GM23338 (cell line): Measurements from ENCODE around the gene ITPR3. TPM values are rescaled to one million over a fixed set of nuclear protein-coding genes. Genes with fewer than 3 reads are reported as not detected.

Experiments
- ATAC-seq: fragments of 200-7000 bp; cut with Tn5 transposase; 3 replicates; pipeline ENCODE4 v1.9.1; 2020
- DNase-seq: peaks from one replicate; pipeline ENCODE4 v3.0.0-alpha.2; 2015; ENCODE audit warnings: low spot score
- H2AFZ ChIP-seq: fragments of 200-600 bp; sonication (generic); 2 replicates; pipeline ENCODE4 v1.8.0; 2016; ENCODE audit warnings: antibody characterized with exemption, mild to moderate bottlenecking, moderate library complexity
- H3F3A ChIP-seq: fragments of 200-600 bp; sonication (generic); replicated peaks from 2 replicates; pipeline ENCODE4 v1.8.0; 2017; ENCODE audit warnings: antibody characterized with exemption, mixed run types, low read depth
- H3K27ac ChIP-seq: fragments of 200-600 bp; sonication (generic); 2 replicates; pipeline ENCODE4 v1.6.1; 2016; ENCODE audit warnings: low read depth
- H3K27me3 ChIP-seq: fragments of 200-600 bp; sonication (generic); 2 replicates; pipeline ENCODE4 v1.8.0; 2016; ENCODE audit warnings: mild to moderate bottlenecking, mixed run types, moderate library complexity; ENCODE audit not compliant: insufficient read depth
- H3K36me3 ChIP-seq: fragments of 200-600 bp; sonication (generic); 2 replicates; pipeline ENCODE4 v1.8.0; 2016; ENCODE audit warnings: mild to moderate bottlenecking; ENCODE audit not compliant: insufficient read depth
- H3K4me1 ChIP-seq: fragments of 200-600 bp; sonication (generic); 2 replicates; pipeline ENCODE4 v1.8.0; 2016; ENCODE audit warnings: mild to moderate bottlenecking, moderate library complexity; ENCODE audit not compliant: insufficient read depth
- H3K4me2 ChIP-seq: fragments of 200-600 bp; sonication (generic); 2 replicates; pipeline ENCODE4 v1.7.1; 2017; ENCODE audit warnings: mixed run types
- H3K4me3 ChIP-seq: fragments of 200-600 bp; sonication (generic); 2 replicates; pipeline ENCODE4 v1.6.1; 2016; ENCODE audit warnings: mixed run types
- H3K79me2 ChIP-seq: fragments of 200-600 bp; sonication (generic); replicated peaks from 2 replicates; pipeline ENCODE4 v1.8.0; 2017; ENCODE audit warnings: mild to moderate bottlenecking; ENCODE audit not compliant: insufficient read depth
- H3K9me2 ChIP-seq: fragments of 200-600 bp; sonication (generic); 2 replicates; pipeline ENCODE4 v1.8.0; 2017; ENCODE audit not compliant: insufficient read depth
- H4K20me1 ChIP-seq: fragments of 200-600 bp; sonication (generic); replicated peaks from 2 replicates; pipeline ENCODE4 v1.8.0; 2017; ENCODE audit warnings: mild to moderate bottlenecking; ENCODE audit not compliant: insufficient read depth
- H3K27ac Mint-ChIP-seq: 2 replicates; pipeline ENCODE4 v1.8.0; 2020; ENCODE audit warnings: inconsistent platforms, mild to moderate bottlenecking, moderate library complexity, mixed read lengths
- H3K27me3 Mint-ChIP-seq: 3 replicates; pipeline ENCODE4 v1.8.0; 2022; ENCODE audit warnings: low read depth, mild to moderate bottlenecking, moderate library complexity, mixed read lengths, inconsistent platforms; ENCODE audit not compliant: insufficient read depth, poor library complexity
- H3K36me3 Mint-ChIP-seq: 3 replicates; pipeline ENCODE4 v1.8.0; 2021; ENCODE audit warnings: low read depth, mild to moderate bottlenecking, inconsistent platforms, moderate library complexity, mixed read lengths
- H3K4me1 Mint-ChIP-seq: 3 replicates; pipeline ENCODE4 v1.8.0; 2020; ENCODE audit warnings: mild to moderate bottlenecking, inconsistent platforms, mixed read lengths
- H3K4me3 Mint-ChIP-seq: 3 replicates; pipeline ENCODE4 v1.8.0; 2021; ENCODE audit warnings: moderate library complexity, mild to moderate bottlenecking, inconsistent platforms, mixed read lengths
- H3K9me3 Mint-ChIP-seq: 3 replicates; pipeline ENCODE4 v1.8.0; 2020; ENCODE audit warnings: moderate library complexity, mild to moderate bottlenecking, inconsistent platforms, mixed read lengths
- CREB1 ChIP-seq: fragments of 250-450 bp; sonication (Bioruptor Pico); IDR thresholded peaks from 2 replicates; pipeline ENCODE4 v1.5.0; 2020; ENCODE audit warnings: low read depth, mild to moderate bottlenecking, moderate library complexity
- EZH2phosphoT487 ChIP-seq: fragments of 200-600 bp; sonication (generic); IDR thresholded peaks from one replicate; pipeline ENCODE4 v1.8.1; 2018; ENCODE audit warnings: antibody characterized with exemption; ENCODE audit not compliant: unreplicated experiment
- NANOG ChIP-seq: IDR thresholded peaks from 2 replicates; pipeline ENCODE4 v1.6.1; 2016; ENCODE audit warnings: antibody characterized with exemption, borderline replicate concordance
- STAT1 ChIP-seq: IDR thresholded peaks from one replicate; pipeline ENCODE4 v1.6.1; 2016; ENCODE audit warnings: antibody characterized with exemption; ENCODE audit not compliant: unreplicated experiment
- ZNF114 ChIP-seq: fragments of 250-450 bp; sonication (Bioruptor Pico); IDR thresholded peaks from 2 replicates; pipeline ENCODE4 v1.5.0; 2020; ENCODE audit warnings: mild to moderate bottlenecking, moderate library complexity
- ZNF331 ChIP-seq: fragments of 250-450 bp; sonication (Bioruptor Pico); IDR thresholded peaks from 2 replicates; pipeline ENCODE4 v1.5.0; 2020; ENCODE audit warnings: low read depth, mild to moderate bottlenecking, moderate library complexity
- polyA plus RNA-seq: library from polyadenylated mRNA; unstranded; fragments of >200 nt; fragmentation: Nextera tagmentation; extraction: Ambion mirVana; gene quantifications from 2 replicates; pipeline ENCODE4 v1.2.1, GENCODE V29; 2016
- total RNA-seq: library from RNA; depleted of rRNA; stranded (reverse); fragments of >200 nt; shearing (Covaris generic); gene quantifications from 2 replicates; pipeline ENCODE4 v1.2.3, GENCODE V29; 2014
- TF ChIP-seq, protein P1 (sequence below), 2 experiments: fragments of 200-600 bp in 1 of 2; sonication (generic) in 1 of 2; conservative IDR thresholded peaks; 2 replicates each; pipeline versions ENCODE4 v1.5.1 to v1.6.1; 2016 to 2017; ENCODE audit warnings: antibody characterized with exemption in 2 of 2, low read depth in 2 of 2, mild to moderate bottlenecking in 2 of 2, moderate library complexity in 1 of 2
- TF ChIP-seq, protein P2 (sequence below): IDR thresholded peaks from one replicate; pipeline ENCODE4 v1.6.1; 2018; ENCODE audit warnings: antibody characterized with exemption; ENCODE audit not compliant: unreplicated experiment
- TF ChIP-seq, protein P3 (sequence below): fragments of 250-450 bp; sonication (Bioruptor Pico); IDR thresholded peaks from 2 replicates; pipeline ENCODE4 v1.5.0; 2020; ENCODE audit warnings: mild to moderate bottlenecking, moderate library complexity

ITPR3 gene
- total and polyA plus RNA-seq, 2 experiments from 2014 or later, result 7.3 to 31.9 TPM

DNA sequence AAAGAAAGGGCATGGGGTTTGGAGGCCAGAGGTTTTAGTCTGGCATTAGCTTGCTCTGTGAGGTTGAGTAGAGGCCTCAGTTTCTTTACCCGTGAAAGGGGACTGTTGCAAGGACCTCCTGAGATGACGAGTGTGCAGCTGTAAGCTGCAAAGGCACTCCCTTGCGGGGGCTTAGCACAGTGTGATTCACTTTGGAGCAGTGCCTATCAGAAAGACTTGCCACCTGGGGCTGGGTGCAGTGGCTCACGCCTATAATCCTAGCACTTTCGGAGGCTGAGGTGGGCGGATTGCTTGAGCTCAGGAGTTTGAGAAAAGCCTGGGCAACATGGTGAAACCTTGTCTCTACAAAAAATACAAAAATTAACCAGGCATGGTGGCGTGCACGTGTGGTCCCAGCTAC is 33.6 kb upstream of the ITPR3 start (continued):
- no peak for TF ChIP-seq ZNF331
- no peak for TF ChIP-seq STAT1
- TF ChIP-seq, protein P1, sequence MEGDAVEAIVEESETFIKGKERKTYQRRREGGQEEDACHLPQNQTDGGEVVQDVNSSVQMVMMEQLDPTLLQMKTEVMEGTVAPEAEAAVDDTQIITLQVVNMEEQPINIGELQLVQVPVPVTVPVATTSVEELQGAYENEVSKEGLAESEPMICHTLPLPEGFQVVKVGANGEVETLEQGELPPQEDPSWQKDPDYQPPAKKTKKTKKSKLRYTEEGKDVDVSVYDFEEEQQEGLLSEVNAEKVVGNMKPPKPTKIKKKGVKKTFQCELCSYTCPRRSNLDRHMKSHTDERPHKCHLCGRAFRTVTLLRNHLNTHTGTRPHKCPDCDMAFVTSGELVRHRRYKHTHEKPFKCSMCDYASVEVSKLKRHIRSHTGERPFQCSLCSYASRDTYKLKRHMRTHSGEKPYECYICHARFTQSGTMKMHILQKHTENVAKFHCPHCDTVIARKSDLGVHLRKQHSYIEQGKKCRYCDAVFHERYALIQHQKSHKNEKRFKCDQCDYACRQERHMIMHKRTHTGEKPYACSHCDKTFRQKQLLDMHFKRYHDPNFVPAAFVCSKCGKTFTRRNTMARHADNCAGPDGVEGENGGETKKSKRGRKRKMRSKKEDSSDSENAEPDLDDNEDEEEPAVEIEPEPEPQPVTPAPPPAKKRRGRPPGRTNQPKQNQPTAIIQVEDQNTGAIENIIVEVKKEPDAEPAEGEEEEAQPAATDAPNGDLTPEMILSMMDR (conservative IDR thresholded peaks at IDR 0.05; ENCODE audit: low read depth in 2 of 2), result no peak
- TF ChIP-seq, protein P2, sequence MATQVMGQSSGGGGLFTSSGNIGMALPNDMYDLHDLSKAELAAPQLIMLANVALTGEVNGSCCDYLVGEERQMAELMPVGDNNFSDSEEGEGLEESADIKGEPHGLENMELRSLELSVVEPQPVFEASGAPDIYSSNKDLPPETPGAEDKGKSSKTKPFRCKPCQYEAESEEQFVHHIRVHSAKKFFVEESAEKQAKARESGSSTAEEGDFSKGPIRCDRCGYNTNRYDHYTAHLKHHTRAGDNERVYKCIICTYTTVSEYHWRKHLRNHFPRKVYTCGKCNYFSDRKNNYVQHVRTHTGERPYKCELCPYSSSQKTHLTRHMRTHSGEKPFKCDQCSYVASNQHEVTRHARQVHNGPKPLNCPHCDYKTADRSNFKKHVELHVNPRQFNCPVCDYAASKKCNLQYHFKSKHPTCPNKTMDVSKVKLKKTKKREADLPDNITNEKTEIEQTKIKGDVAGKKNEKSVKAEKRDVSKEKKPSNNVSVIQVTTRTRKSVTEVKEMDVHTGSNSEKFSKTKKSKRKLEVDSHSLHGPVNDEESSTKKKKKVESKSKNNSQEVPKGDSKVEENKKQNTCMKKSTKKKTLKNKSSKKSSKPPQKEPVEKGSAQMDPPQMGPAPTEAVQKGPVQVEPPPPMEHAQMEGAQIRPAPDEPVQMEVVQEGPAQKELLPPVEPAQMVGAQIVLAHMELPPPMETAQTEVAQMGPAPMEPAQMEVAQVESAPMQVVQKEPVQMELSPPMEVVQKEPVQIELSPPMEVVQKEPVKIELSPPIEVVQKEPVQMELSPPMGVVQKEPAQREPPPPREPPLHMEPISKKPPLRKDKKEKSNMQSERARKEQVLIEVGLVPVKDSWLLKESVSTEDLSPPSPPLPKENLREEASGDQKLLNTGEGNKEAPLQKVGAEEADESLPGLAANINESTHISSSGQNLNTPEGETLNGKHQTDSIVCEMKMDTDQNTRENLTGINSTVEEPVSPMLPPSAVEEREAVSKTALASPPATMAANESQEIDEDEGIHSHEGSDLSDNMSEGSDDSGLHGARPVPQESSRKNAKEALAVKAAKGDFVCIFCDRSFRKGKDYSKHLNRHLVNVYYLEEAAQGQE, result no peak
- TF ChIP-seq CREB1, result no peak

DNA sequence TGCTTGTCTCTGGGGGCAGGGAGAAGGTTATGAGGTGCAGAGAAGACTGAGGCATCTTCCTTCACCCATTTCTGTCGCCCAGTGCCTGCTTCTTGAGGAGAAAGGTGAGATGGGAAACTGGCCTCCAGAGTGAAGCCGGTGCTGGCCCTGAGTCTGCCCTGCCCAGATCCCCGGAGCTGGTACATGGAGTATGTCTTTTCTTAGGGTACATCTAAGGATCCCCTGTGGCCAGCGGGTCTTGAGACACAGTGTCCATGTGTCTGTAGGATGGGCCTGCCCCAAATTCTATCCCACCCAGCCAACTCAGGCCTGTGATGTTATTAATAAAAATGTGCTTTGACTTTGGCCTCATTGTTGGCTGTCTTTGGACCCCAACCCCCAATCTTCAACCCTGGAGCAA is 32.2 kb upstream of the ITPR3 start:
- H3F3A ChIP-seq, result no peaks in the 10 kb centered on the region; the same call in 1 of the 2 replicates
- no peak for ATAC-seq
- Mint-ChIP-seq H3K36me3 (no peaks in the 10 kb centered on the region), H3K4me3 (no peak overlapping the region), H3K27me3 (peaks cover 21% of the 10 kb centered on the region), H3K4me1 (peaks cover 26% of the 10 kb centered on the region), H3K9me3 (peaks cover 4% of the 10 kb centered on the region; the same call in 2 of the 3 replicates), H3K27ac (no peak overlapping the region)
- DNase-seq, result no peak
- H3K36me3 ChIP-seq, result no peaks in the 10 kb centered on the region
- H3K4me2 ChIP-seq, result no peak overlapping the region
- no peak overlapping the region for H3K27ac ChIP-seq
- no peaks in the 10 kb centered on the region for H4K20me1 ChIP-seq
- H3K4me3 ChIP-seq, result no peak overlapping the region
- H2AFZ ChIP-seq, result no peak overlapping the region
- H3K79me2 ChIP-seq, result no peaks in the 10 kb centered on the region
- H3K9me2 ChIP-seq, result no peaks in the 10 kb centered on the region
- peaks cover 20% of the 10 kb centered on the region; the same call in 1 of the 2 replicates for H3K4me1 ChIP-seq
- peaks cover 6% of the 10 kb centered on the region; the same call in 1 of the 2 replicates for H3K27me3 ChIP-seq
- TF ChIP-seq, protein P1 (conservative IDR thresholded peaks at IDR 0.05; ENCODE audit: low read depth in 2 of 2), result no peak
- TF ChIP-seq ZNF114, result no peak
- TF ChIP-seq NANOG, result no peak
- TF ChIP-seq, protein P3, sequence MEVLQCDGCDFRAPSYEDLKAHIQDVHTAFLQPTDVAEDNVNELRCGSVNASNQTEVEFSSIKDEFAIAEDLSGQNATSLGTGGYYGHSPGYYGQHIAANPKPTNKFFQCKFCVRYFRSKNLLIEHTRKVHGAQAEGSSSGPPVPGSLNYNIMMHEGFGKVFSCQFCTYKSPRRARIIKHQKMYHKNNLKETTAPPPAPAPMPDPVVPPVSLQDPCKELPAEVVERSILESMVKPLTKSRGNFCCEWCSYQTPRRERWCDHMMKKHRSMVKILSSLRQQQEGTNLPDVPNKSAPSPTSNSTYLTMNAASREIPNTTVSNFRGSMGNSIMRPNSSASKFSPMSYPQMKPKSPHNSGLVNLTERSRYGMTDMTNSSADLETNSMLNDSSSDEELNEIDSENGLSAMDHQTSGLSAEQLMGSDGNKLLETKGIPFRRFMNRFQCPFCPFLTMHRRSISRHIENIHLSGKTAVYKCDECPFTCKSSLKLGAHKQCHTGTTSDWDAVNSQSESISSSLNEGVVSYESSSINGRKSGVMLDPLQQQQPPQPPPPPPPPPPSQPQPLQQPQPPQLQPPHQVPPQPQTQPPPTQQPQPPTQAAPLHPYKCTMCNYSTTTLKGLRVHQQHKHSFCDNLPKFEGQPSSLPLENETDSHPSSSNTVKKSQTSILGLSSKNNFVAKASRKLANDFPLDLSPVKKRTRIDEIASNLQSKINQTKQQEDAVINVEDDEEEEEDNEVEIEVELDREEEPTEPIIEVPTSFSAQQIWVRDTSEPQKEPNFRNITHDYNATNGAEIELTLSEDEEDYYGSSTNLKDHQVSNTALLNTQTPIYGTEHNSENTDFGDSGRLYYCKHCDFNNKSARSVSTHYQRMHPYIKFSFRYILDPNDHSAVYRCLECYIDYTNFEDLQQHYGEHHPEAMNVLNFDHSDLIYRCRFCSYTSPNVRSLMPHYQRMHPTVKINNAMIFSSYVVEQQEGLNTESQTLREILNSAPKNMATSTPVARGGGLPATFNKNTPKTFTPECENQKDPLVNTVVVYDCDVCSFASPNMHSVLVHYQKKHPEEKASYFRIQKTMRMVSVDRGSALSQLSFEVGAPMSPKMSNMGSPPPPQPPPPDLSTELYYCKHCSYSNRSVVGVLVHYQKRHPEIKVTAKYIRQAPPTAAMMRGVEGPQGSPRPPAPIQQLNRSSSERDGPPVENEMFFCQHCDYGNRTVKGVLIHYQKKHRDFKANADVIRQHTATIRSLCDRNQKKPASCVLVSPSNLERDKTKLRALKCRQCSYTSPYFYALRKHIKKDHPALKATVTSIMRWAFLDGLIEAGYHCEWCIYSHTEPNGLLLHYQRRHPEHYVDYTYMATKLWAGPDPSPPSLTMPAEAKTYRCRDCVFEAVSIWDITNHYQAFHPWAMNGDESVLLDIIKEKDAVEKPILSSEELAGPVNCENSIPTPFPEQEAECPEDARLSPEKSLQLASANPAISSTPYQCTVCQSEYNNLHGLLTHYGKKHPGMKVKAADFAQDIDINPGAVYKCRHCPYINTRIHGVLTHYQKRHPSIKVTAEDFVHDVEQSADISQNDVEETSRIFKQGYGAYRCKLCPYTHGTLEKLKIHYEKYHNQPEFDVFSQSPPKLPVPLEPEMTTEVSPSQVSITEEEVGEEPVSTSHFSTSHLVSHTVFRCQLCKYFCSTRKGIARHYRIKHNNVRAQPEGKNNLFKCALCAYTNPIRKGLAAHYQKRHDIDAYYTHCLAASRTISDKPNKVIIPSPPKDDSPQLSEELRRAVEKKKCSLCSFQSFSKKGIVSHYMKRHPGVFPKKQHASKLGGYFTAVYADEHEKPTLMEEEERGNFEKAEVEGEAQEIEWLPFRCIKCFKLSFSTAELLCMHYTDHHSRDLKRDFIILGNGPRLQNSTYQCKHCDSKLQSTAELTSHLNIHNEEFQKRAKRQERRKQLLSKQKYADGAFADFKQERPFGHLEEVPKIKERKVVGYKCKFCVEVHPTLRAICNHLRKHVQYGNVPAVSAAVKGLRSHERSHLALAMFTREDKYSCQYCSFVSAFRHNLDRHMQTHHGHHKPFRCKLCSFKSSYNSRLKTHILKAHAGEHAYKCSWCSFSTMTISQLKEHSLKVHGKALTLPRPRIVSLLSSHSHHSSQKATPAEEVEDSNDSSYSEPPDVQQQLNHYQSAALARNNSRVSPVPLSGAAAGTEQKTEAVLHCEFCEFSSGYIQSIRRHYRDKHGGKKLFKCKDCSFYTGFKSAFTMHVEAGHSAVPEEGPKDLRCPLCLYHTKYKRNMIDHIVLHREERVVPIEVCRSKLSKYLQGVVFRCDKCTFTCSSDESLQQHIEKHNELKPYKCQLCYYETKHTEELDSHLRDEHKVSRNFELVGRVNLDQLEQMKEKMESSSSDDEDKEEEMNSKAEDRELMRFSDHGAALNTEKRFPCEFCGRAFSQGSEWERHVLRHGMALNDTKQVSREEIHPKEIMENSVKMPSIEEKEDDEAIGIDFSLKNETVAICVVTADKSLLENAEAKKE (CRISPR knock-in tag), result no peak
- TF ChIP-seq EZH2phosphoT487, result no peak
